HG03175 (cell line): ENCODE data around the gene MEGF10.

Source experiments
- ATAC-seq: cut with Tn5 transposase; IDR thresholded peaks from one replicate; pipeline ENCODE4 v1.9.1; 2021; ENCODE audit warnings: mild to moderate bottlenecking, moderate library complexity; ENCODE audit not compliant: unreplicated experiment

The MEGF10 gene

GRCh38 chr5:127508644-127509373 lies 218.2 kb downstream of the MEGF10 start:
- no peak for ATAC-seq
